Smooth muscle cell of the brain vasculature (primary cell): ENCODE measurements around the gene USP35.

Experiments used
- DNase-seq: peaks from one replicate; pipeline ENCODE4 v3.0.0-alpha.2; 2012; ENCODE audit warnings: low read depth, low spot score

Gene USP35

GRCh38 chr11:78199015-78199652 is 10.4 kb downstream of the USP35 start:
- no peak for DNase-seq

GRCh38 chr11:78199653-78200015 is 10.9 kb downstream of the USP35 start:
- DNase-seq, result no peak

GRCh38 chr11:78200061-78200460 is 11.3 kb downstream of the USP35 start:
- DNase-seq, result no peak

GRCh38 chr11:78200553-78200952 is 11.8 kb downstream of the USP35 start:
- DNase-seq, result no peak

GRCh38 chr11:78201096-78201818 is 12.5 kb downstream of the USP35 start:
- no peak for DNase-seq

GRCh38 chr11:78202733-78203167 is 14.0 kb downstream of the USP35 start:
- DNase-seq, result no peak

- no peak for DNase-seq
Observed at GRCh38 chr11:78203184-78203583, 14.5 kb downstream of the USP35 start.

GRCh38 chr11:78205256-78205655 is 16.5 kb downstream of the USP35 start:
- DNase-seq, result no peak

GRCh38 chr11:78205691-78206090 is 17.0 kb downstream of the USP35 start:
- no peak for DNase-seq

GRCh38 chr11:78207532-78208256 is 19.0 kb downstream of the USP35 start:
- no peak for DNase-seq

- DNase-seq, result no peak
Observed at GRCh38 chr11:78208257-78209165, 19.8 kb downstream of the USP35 start.

- no peak for DNase-seq
Observed at GRCh38 chr11:78209478-78209877, 20.8 kb downstream of the USP35 start.

- no peak for DNase-seq
Observed at GRCh38 chr11:78210000-78210608, 21.4 kb downstream of the USP35 start.

- DNase-seq, result no peak
Observed at GRCh38 chr11:78211565-78211964, 22.8 kb downstream of the USP35 start.

- DNase-seq, result no peak
Observed at GRCh38 chr11:78212586-78213371, 24.1 kb downstream of the USP35 start.

- DNase-seq, result peak; percentile 44
Observed at GRCh38 chr11:78213526-78214330, 25.0 kb downstream of the USP35 start.

GRCh38 chr11:78214331-78215194 is 25.8 kb downstream of the USP35 start:
- DNase-seq, result no peak

- no peak for DNase-seq
Observed at GRCh38 chr11:78216021-78216420, 27.3 kb downstream of the USP35 start.
